KG1 (cell line): Measurements from ENCODE around the gene PCYOX1L.

Source experiments
- DNase-seq: peaks from one replicate; lab custom pipeline; 2025; lab: John Stamatoyannopoulos, UW

Gene PCYOX1L

DNA sequence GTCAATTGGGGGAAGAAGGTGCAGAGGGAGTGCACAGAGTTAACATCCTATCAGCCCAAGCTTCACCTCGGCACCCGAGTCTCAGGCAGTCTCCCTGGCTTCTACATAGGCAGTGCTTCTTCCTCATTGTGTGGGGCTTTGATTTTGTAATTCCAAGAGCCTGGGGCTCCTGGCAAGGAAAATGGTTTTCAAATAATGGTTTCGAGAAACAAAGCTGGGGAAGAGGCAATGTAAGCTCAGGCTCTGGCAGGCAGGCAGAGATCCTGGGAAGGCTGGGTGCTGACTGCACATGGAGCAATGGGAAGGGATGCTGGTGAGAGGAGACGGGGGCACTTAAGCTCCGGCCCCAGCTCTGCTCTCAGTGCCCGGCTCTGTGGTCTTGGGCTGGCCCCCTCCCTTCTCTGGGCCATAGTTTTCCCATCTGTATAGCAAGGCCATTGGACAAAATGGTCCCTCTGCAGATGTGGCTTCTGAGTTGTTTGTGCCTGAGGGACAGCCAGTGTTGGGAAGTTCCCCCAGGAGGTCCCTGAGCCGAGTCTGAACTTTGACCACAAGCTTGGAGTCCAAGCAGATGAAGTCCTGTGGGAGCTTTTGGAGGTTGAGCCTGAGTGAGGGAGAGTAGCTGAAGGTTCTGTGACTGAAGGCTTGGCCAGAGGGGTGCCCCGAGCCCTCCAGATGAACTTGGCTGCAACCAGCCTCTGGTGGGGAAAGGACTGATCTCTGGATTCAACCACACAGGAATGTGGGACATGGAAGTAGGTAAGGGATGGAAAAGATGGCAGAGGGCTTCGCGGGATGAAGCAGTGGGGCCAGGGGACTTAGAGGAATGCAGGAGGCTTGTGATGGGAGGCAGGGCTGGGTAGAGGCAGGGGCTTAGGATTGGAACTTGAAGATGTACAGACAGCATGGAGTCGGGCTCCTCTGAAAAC lies 49.7 kb downstream of the PCYOX1L start:
- no peak for DNase-seq

GRCh38 chr5:149408252-149409099 lies 50.6 kb downstream of the PCYOX1L start:
- DNase-seq = no peak

DNA sequence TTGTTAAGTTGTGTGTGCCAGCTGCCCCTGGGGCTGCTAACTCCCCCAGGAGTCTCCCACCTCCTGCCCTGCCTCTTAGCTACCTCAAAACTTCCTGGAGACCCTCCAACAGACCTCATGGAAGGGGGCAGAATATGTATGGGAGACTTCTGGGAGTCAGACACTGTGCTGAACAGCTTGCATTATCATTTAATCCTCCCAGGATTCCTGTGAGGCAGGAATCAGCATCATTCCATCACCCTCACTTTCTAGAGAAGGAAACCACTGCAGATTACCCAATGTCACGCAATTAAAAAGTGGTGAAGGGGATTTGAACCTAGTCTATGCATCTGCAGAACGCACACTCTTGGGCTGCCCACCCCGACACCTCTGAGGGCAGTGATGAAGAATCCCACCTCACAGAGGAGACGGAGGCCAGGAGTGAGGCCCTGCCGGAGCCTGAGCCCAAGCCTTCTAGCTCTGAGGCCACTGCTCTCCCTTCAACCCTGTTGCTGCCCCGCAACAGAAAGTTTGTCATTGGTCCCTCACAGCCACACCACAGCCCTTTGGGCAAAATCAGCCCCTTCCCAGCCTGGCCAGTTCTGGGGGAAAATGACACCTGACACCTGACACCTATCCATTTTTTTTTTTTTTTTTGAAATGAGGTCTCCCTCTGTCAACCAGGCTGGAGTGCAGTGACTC lies 51.6 kb downstream of the PCYOX1L start:
- no peak for DNase-seq

DNA sequence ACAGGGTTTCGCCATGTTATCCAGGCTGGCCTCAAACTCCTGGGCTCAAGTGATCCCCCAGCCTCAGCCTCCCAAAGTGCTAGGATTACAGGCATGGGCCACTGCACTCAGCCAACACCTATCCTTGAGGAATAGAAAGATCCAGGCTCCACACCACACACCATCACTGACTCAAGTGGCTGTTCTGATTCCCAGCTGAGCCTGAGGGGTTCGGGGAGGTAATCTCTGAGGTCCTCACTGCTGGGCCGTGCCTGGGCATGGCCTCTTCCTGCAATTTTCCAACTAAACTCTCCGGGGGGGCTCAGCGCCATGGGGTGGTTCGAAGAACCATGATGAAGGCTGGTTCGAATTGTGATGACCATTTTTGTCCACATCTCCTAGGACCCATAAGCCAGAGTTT lies 52.2 kb downstream of the PCYOX1L start:
- DNase-seq = no peak

DNA sequence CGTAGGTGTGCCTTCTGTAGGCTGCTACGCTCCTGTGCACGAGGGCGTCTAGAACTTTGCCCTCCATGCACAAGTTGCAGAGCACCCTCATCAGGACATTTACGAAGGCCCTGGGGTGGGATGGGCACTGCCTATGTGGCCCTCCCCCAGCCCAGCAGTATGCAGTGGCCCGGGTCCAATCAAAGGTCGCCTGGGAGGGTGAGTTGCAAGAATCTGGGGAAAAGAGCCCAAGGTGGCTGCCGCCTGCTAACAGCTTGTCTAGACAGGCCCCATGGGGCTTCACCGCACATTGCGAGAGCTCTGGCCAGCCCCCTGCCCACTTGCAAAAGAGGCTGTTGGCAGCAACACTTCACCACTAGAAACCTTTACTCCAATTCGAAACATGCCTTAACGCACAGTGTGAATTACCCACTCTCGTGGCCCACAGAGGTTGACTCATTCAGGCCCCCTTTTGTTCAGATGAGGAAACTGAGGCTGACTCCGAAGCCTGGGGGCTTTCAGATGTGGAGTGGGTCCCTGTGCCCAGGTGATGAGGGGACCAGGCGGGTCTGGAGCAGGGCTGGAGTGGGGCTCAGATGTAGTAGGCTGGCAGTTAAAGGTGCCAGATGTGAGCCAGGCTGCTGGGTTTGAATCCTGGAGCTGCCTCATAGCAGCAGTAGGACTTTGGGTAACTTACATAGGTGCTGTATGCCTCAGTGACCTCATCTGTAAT lies 53.0 kb downstream of the PCYOX1L start:
- no peak for DNase-seq

- DNase-seq = no peak
Measured at GRCh38 chr5:149411738-149412519, 54.1 kb downstream of the PCYOX1L start.

DNA sequence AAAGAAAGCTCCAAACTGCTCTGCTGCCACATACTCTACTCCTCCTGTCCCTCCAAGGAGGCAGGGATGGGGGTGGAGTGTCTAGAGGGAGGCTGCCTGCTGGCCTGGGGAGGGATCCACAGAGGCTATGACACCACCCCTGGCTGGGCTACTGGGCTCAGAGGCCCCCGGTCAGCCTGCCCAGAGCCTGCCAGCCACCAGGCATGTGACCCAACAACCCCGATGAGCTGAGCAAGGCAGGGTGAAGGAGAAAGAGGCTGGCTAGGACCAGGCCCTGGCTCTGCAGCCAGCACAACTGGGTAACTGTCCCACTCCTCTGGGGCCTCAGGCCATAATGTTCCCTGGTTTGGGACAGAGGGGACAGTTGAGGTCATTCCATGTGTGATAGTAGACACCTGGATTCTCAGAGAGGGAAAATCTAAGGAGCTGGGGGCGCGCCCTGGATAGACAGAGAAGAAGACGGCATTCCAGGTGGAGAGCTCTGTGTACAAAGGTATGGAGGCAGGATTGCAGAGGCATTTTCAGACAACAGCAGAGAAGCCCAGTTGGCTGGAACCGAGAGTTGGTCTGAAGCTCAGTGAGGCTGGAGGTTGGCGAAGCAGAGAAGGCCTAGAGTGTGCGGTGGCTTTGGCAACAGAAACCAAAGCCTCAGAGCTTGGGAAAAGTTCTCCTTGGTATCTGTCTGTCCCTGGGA lies 55.1 kb downstream of the PCYOX1L start:
- no peak for DNase-seq

DNA sequence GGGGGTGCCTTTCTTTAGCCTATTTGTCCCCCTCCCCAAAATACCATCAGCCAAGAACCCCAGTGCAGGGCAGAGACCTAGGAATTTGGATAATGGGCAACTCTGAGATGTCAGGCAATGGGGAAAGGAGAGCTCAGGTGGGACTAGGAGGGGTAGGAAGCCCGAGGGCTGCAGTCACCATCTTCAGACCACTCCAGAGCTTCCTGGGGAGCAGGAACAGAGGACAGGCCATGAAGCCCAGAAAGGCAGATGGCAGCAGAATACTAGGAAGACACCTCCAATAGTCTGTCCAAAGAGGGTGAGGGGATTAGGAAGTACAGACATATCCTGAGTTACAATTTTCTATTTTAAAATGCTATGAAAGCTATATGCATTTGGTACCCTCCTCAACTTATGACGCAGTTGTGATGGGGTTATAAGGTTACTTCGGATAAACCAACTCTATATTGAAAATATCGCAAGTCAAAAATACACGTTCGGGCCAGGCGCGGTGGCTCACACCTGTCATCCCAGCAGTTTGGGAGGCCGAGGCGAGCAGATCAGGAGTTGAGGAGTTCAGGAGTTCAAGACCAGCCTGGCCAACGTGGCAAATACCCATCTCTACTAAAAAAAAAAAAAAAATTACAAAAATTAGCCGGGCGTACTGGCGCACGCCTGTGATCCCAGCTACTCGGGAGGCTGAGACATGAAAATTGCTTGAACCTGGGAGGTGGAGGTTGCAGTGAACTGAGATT lies 55.8 kb downstream of the PCYOX1L start:
- no peak for DNase-seq

DNA sequence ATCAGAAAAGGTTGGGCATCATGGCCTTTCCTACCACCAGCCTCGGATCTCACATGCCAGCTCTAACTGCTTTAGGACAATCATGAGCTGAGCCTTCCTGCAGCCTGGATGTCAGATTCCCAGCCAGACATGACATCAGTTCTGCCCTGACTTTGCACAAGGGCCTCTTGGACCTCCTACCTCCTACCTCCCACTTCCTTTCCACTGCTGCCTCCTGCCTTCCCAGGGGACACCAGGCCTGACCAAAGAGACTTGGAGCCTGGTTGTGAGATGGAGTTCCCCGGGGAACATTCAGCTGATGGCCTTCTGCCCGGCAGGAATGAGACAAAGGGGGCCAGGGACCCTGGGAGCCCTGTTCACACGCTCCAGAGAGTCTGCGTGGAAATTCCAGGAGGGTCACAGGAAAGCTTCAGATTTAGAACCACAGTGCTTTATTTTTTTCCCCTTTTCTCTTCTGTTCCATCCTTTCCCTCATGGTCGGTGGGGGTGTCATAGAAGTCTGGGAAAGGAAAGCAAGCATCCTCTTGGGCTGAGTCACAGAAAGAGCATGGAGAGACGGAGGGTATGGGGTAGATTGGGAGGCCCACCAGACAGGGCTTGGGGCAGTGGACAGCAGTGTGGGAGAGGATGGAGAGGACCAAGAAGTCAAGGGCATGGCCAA lies 56.7 kb downstream of the PCYOX1L start:
- no peak for DNase-seq

GRCh38 chr5:149415066-149415967 lies 57.5 kb downstream of the PCYOX1L start:
- no peak for DNase-seq

DNA sequence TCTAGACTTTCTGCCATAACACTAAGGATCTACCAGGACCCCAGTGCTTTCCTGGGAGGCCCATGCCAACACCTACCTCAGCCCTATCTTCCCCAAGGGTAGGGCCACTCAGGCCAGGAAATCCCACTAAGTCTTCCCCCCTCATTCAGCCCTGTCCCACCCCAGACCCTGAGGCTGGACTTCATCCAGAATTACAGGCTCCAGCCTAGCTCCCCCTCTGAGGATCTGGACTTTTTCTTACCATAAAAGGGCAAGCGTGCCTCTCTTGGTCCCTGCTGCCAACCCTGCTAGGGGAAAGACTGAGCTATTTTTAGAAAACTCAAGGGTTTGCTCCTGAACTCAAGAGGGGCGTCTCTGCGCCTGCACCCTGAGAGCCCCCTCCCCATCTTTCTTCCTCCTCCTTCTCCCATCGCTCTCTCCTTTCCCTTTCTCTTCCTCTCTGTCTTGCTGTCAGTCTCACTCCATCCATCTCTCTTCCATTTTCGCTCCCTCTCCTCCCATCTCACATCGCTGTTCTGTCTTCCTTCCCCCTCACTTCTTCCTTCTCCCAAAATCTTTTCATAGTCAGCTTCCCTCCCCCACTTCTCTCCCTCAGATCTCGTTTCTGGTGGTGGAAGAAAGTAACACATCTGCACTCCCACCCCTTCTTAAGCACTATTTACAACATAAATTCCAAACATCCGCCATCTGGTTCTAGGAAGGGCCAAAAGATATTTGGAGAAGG lies 59.3 kb downstream of the PCYOX1L start:
- no peak for DNase-seq

GRCh38 chr5:149417711-149418368 lies 60.0 kb downstream of the PCYOX1L start:
- no peak for DNase-seq

- DNase-seq = no peak
Measured at GRCh38 chr5:149418910-149419531, 61.2 kb downstream of the PCYOX1L start.
